ENCODE data around the gene TWSG1.
A peak's percentile ranks its signal among the peaks of the same experiment; 100 is the strongest.
"Not testable (repeated sequence)": the region's sequence is repeated elsewhere in the genome, so short reads cannot be mapped to it uniquely, and the experiment has no call there.

Gene TWSG1

GRCh38 chr18:9400197-9400596 is 65.6 kb downstream of the TWSG1 start:
- no peak for DNase-seq

GRCh38 chr18:9401176-9401575 is 66.6 kb downstream of the TWSG1 start:
- no peak for DNase-seq

- DNase-seq: not testable (repeated sequence)
Observed at GRCh38 chr18:9402358-9403007, 67.9 kb downstream of the TWSG1 start.

- no peak for DNase-seq
Observed at GRCh38 chr18:9403795-9404564, 69.4 kb downstream of the TWSG1 start.

GRCh38 chr18:9404565-9405060 is 70.0 kb downstream of the TWSG1 start:
- no peak for DNase-seq

- no peak for DNase-seq
Observed at GRCh38 chr18:9405130-9405529, 70.6 kb downstream of the TWSG1 start.

- DNase-seq: no peak
Observed at GRCh38 chr18:9405977-9406376, 71.4 kb downstream of the TWSG1 start.

- no peak for DNase-seq
Observed at GRCh38 chr18:9410515-9410914, 75.9 kb downstream of the TWSG1 start.

- DNase-seq: no peak
Observed at GRCh38 chr18:9413576-9413975, 79.0 kb downstream of the TWSG1 start.

GRCh38 chr18:9416563-9417072 is 82.0 kb downstream of the TWSG1 start:
- no peak for DNase-seq

GRCh38 chr18:9417073-9417851 is 82.7 kb downstream of the TWSG1 start:
- peak; percentile 74 for DNase-seq

GRCh38 chr18:9418047-9418690 is 83.6 kb downstream of the TWSG1 start:
- no peak for DNase-seq

- DNase-seq: no peak
Observed at GRCh38 chr18:9419956-9420631, 85.5 kb downstream of the TWSG1 start.

- DNase-seq: no peak
Observed at GRCh38 chr18:9421096-9421900, 86.7 kb downstream of the TWSG1 start.

GRCh38 chr18:9421901-9422327 is 87.3 kb downstream of the TWSG1 start:
- no peak for DNase-seq

- no peak for DNase-seq
Observed at GRCh38 chr18:9422816-9423519, 88.4 kb downstream of the TWSG1 start.

- DNase-seq: not testable (repeated sequence)
Observed at GRCh38 chr18:9423648-9424047, 89.1 kb downstream of the TWSG1 start.

GRCh38 chr18:9424235-9424634 is 89.7 kb downstream of the TWSG1 start:
- not testable (repeated sequence) for DNase-seq

GRCh38 chr18:9426753-9427152 is 92.2 kb downstream of the TWSG1 start:
- no peak for DNase-seq

GRCh38 chr18:9428301-9428706 is 93.7 kb downstream of the TWSG1 start:
- DNase-seq: peak; percentile 47

All from DMS79 (cell line).